MM.1S (cell line): ENCODE results near the gene METTL1.

Source experiments
- CTCF ChIP-seq: fragments of 300-600 bp; sonication (generic); IDR thresholded peaks from 2 replicates; pipeline ENCODE4 v1.5.1; 2016; ENCODE audit warnings: antibody characterized with exemption, low read length, mixed read lengths
- EZH2 ChIP-seq: fragments of 300-600 bp; sonication (generic); optimal IDR thresholded peaks from 2 replicates; pipeline ENCODE3; 2017; ENCODE audit warnings: low read depth, mild to moderate bottlenecking, antibody characterized with exemption, low read length, mixed read lengths
- EZH2phosphoT487 ChIP-seq: fragments of 300-600 bp; sonication (generic); IDR thresholded peaks from 2 replicates; pipeline ENCODE4 v1.6.1; 2018; ENCODE audit warnings: antibody characterized with exemption, low read length

- TF ChIP-seq CTCF = no peak
- no peak for TF ChIP-seq EZH2phosphoT487
- no peak for TF ChIP-seq EZH2
These were observed 46.1 kb downstream of the METTL1 start for GRCh38 chr12:57725851-57726150.
